HG03066 (cell line): ENCODE results near the gene PTGER1.
"Not testable (repeated sequence)": the region's sequence is repeated elsewhere in the genome, so short reads cannot be mapped to it uniquely, and the experiment has no call there.

ENCODE experiments used
- ATAC-seq: cut with Tn5 transposase; IDR thresholded peaks from one replicate; pipeline ENCODE4 v1.9.1; 2021; ENCODE audit warnings: low read depth; ENCODE audit not compliant: unreplicated experiment

PTGER1 gene

DNA sequence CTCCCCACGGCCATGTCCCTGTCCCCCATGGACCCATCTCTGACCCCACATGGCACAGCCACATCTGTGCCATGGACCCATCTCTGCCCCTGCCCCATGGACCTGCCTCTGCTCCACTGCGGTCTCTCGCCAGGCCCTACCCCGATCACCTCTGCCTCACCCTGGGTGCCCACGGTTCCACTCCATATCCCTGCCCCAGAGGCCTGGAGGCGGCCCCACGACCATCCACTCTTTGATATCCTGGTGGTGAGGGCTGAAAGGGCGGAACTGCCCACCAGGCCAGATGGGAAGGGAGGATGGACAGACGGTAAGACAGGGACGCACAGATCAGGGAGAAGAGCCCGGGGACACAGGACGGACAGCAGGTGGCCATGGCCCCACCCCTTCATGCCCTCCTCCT is 327 bp downstream of the PTGER1 start:
- no peak for ATAC-seq

- ATAC-seq, result no peak
Measured at GRCh38 chr19:14473978-14474578, 1.1 kb downstream of the PTGER1 start.

DNA sequence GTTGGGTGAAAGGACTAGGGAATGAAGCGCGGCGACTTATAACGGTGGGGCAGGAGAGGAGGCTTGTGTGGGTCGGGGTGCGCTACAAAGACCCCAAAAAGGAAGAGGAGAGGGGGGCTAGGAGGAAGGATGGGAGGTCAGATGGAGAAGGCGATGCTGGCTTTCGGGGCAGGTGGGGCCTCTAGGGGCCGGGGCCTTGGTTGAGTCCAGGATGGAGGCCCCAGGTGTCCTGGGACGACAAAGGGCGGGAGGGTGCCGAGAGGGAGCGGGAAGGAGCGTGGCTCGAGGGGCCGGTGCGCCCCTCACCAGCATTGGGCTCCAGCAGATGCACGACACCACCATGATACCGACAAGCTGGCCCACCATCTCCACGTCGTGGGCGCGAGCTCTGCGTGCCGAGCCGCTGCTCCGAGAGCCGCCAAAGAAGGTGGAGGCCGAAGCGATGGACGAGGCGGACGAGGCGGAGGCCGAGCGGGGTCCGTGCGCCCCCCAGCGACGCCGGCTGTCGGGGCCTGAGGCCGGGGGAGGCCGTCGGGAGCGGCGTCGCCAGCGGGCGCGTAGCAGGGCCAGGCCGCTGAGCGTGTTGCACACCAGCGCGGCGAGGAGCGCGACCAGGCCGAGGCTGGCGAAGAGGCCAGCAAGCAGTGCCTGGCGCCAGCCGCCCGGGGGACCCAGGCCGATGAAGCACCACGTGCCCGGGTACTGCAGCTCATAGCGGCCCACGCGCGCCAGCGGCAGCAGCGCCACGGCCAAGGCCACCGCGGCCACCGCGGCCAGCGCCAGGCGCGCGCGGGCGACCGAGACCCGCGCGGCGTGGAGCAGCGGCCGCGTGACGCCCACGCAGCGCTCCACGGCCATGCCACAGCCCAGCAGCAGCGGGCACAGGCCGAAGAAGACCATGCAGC is 1.8 kb downstream of the PTGER1 start:
- no peak for ATAC-seq

DNA sequence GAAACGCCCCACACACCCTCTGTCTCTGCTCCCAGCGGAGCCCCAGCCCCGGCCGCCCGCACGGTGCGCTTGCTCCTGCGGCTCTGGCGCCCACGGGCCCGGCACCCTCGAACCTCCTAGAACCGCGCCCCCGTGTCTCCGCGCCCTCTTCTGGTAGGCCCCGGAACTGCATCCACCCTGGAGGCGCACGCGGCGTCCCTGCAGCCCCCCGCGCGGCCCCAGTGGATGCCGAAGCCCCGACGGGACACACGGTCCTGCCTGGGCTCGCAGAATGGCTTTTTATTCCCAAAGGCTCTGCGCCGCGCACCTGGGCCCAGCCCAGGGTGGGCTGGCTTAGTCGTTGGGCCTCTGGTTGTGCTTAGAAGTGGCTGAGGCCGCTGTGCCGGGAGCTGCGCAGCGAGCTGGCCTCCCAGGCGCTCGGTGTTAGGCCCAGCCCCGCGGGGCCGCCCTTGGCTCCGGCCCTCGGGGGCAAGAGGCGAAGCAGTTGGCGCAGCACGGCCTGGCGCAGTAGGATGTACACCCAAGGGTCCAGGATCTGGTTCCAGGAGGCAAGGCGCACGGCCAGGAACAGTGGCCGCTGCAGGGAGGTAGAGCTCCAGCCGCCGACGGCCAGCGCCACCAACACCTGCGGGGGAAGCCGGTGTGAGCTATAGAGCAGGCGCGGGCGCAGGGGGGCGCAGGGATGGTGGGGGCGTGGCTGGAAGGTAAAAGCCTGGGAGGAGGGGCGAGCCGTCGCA is 2.8 kb downstream of the PTGER1 start:
- no peak for ATAC-seq

DNA sequence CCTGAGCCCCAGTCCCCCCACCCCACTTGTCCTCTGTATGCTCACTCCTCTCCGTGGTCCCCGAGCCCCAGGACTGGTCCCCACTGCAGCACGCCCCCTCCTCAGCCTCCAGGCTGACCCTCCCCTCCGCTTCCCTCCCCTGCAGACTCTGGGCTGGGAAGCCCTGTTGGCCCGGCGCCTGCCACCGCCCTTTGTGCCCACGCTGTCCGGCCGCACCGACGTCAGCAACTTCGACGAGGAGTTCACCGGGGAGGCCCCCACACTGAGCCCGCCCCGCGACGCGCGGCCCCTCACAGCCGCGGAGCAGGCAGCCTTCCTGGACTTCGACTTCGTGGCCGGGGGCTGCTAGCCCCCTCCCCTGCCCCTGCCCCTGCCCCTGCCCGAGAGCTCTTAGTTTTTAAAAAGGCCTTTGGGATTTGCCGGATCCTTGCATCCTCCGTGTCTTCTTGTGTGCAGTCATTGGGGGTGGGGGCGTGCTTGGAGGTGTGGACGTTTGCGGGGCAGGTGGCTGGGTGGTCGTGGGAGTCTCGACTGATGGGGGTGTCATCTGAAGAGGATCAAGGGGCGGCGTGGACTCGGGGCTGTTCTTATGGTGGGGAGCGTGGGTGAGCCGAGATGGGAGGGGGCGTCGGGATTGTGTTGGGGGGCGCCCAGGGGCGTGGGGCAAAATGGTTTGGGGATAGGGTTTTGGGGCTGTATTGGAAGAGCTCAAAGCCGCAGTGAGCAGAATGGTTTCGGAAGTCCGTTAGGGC is 3.5 kb downstream of the PTGER1 start:
- no peak for ATAC-seq

GRCh38 chr19:14470031-14470876 is 4.9 kb downstream of the PTGER1 start:
- no peak for ATAC-seq

- ATAC-seq, result no peak
Measured at GRCh38 chr19:14467816-14468215, 7.3 kb downstream of the PTGER1 start.

- ATAC-seq, result no peak
Measured at GRCh38 chr19:14467391-14467790, 7.8 kb downstream of the PTGER1 start.

DNA sequence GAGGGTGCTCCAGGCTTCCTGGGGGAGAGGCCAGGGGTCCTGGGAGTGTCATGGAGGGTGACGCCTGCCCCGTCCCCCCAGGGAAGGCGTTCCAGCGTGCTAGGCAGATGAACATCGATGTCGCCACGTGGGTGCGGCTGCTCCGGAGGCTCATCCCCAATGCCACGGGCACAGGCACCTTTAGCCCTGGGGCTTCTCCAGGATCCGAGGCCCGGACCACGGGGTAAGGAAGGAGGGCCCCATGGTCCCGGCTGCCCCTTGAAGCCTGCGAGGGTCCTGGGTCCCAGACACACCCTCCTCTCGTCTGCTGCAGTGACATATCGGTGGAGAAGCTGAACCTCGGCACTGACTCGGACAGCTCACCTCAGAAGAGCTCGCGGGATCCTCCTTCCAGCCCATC is 11.4 kb downstream of the PTGER1 start:
- ATAC-seq, result no peak

DNA sequence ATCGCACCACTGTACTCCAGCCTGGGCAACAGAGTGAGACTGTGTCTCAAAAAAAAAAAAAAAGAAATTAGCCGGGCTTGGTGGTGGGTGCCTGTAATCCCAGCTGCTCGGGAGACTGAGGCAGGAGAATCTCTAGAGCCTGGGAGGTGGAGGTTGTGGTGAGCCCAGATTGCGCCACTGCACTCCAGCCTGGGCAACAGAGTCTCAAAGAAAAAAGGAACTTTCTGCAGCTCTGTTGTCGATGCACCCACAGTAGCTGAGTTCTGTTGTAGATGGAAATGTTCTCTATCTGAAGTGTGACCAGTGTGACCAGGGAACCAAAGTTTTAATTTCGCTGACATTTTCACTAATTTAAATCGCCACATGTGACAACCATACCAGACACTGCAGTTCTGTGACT is 12.8 kb downstream of the PTGER1 start:
- ATAC-seq, result not testable (repeated sequence)

- no peak for ATAC-seq
Measured at GRCh38 chr19:14460935-14461334, 14.2 kb downstream of the PTGER1 start.

DNA sequence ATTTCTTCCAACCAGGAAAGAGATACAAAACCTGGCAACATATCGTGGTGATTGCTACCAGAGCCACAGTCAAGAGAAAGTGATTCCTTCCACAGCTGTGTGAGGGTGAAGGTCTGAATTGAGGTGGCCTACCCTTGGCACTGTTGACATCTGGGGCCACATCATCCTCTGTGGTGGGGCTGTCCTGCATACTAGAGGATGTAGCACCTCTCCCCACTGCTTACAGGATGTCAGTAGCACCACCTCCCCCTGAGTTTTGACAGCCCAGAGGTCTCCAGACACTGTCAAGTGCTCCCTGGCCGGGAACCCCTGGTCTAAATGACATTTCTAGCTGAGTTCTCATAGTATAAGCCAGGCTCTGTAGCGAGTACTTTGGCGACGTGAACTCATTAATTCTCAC is 15.5 kb downstream of the PTGER1 start:
- ATAC-seq, result no peak

GRCh38 chr19:14452303-14452702 is 22.9 kb downstream of the PTGER1 start:
- not testable (repeated sequence) for ATAC-seq

DNA sequence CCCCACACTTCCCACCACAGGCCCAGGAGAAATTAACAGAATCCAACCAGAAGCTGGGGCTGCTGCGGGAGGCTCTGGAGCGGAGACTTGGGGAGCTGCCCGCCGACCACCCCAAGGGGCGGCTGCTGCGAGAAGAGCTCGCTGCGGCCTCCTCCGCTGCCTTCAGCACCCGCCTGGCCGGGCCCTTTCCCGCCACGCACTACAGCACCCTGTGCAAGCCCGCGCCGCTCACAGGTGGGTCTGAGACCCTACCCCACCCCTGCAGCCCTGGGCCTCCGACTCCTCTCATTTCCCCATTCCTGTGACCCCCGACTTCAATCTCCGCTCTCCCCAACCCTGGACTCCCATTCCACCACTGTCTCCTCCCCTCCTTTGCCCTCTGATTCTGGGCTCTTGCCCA is 24.3 kb downstream of the PTGER1 start:
- no peak for ATAC-seq

- ATAC-seq, result no peak
Measured at GRCh38 chr19:14450168-14450874, 24.8 kb downstream of the PTGER1 start.

DNA sequence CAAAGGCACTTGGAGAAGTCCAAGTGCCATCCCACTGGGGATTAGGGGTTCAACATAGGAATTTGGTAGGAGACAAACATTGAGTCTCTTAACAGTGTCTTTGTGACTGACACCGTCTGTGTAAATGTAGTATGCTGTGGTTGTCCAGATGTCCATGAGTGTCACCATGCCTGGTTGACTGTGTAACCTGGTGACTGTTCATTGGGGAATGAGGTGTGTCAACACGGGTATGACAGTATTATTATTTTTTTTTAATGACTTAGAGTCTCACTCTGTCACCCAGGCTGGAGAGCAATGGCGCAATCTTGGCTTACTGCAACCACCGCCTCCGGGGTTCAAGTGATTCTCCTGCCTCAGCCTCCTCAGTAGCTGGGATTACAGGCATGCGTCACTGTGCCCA is 25.8 kb downstream of the PTGER1 start:
- ATAC-seq, result no peak

- no peak for ATAC-seq
Measured at GRCh38 chr19:14446336-14447036, 28.7 kb downstream of the PTGER1 start.

GRCh38 chr19:14443632-14444216 is 31.4 kb downstream of the PTGER1 start:
- no peak for ATAC-seq
